ENCODE data around the gene CD2.

Gene CD2

GRCh38 chr1:116786049-116786448 lies 31.8 kb downstream of the CD2 start:
- TF ChIP-seq CTCF (IDR thresholded peaks at IDR 0.05; ENCODE audit: low read depth, low read length) = no peak
- in situ Hi-C loops (cut with HindIII; ENCODE audit: low sequenced_read_pairs) = no loop called here
- DNase-seq (ENCODE audit: low read depth, low spot score) = no peak
- no peak overlapping the region for H3K4me3 ChIP-seq (ENCODE audit: low read depth, low read length)

GRCh38 chr1:116791727-116792126 lies 37.5 kb downstream of the CD2 start:
- no peak overlapping the region for H3K4me3 ChIP-seq (ENCODE audit: low read depth, low read length)
- no peak for DNase-seq (ENCODE audit: low read depth, low spot score)
- no peak for TF ChIP-seq CTCF (IDR thresholded peaks at IDR 0.05; ENCODE audit: low read depth, low read length)
- in situ Hi-C loops (cut with HindIII; ENCODE audit: low sequenced_read_pairs) = no loop called here

GRCh38 chr1:116793357-116793935 lies 39.2 kb downstream of the CD2 start:
- no peak for TF ChIP-seq CTCF (IDR thresholded peaks at IDR 0.05; ENCODE audit: low read depth, low read length)
- in situ Hi-C loops (cut with HindIII; ENCODE audit: low sequenced_read_pairs) = no loop called here
- no peak for DNase-seq (ENCODE audit: low read depth, low spot score)

GRCh38 chr1:116794371-116794770 lies 40.1 kb downstream of the CD2 start:
- H3K4me3 ChIP-seq (ENCODE audit: low read depth, low read length) = no peak overlapping the region
- no peak for TF ChIP-seq CTCF (IDR thresholded peaks at IDR 0.05; ENCODE audit: low read depth, low read length)
- DNase-seq (ENCODE audit: low read depth, low spot score) = no peak
- in situ Hi-C loops (cut with HindIII; ENCODE audit: low sequenced_read_pairs) = no loop called here

More at GRCh38 chr1:116793357-116793935, 39.2 kb downstream of the CD2 start:
- H3K4me3 ChIP-seq (ENCODE audit: low read depth, low read length) = no peak overlapping the region

GRCh38 chr1:116794804-116795481 lies 40.7 kb downstream of the CD2 start:
- H3K4me3 ChIP-seq (ENCODE audit: low read depth, low read length) = no peak overlapping the region
- no peak for DNase-seq (ENCODE audit: low read depth, low spot score)
- in situ Hi-C loops (cut with HindIII; ENCODE audit: low sequenced_read_pairs) = no loop called here
- no peak for TF ChIP-seq CTCF (IDR thresholded peaks at IDR 0.05; ENCODE audit: low read depth, low read length)

- DNase-seq (ENCODE audit: low read depth, low spot score) = no peak
- in situ Hi-C loops (cut with HindIII; ENCODE audit: low sequenced_read_pairs) = no loop called here
- no peak overlapping the region for H3K4me3 ChIP-seq (ENCODE audit: low read depth, low read length)
Observed at GRCh38 chr1:116795482-116795829, 41.2 kb downstream of the CD2 start.

More at GRCh38 chr1:116795482-116795829, 41.2 kb downstream of the CD2 start:
- TF ChIP-seq CTCF (IDR thresholded peaks at IDR 0.05; ENCODE audit: low read depth, low read length) = no peak
